GM12878 (cell line): Measurements from ENCODE around the gene SERPINA9. TPM values are rescaled to one million over a fixed set of nuclear protein-coding genes. Genes with fewer than 3 reads are reported as not detected.
"Not testable (repeated sequence)": the region's sequence is repeated elsewhere in the genome, so short reads cannot be mapped to it uniquely, and the experiment has no call there.

Source experiments
- ATAC-seq: fragments of 200-7000 bp; cut with Tn5 transposase; 3 replicates; pipeline ENCODE4 v1.9.1; 2020; ENCODE audit warnings: mild to moderate bottlenecking, moderate library complexity
- BruUV-seq: library from RNA; stranded (reverse); fragments of 400-500 nt; replicated peaks from 2 replicates; lab custom pipeline; 2021; lab: Mats Ljungman, UMichigan
- CTCF ChIA-PET: fragments of 300-600 bp; sonication (Branson Sonifier 250); formaldehyde crosslinking; extraction: SDS; loops from one replicate; lab custom pipeline; 2021; ENCODE audit warnings: inconsistent platforms; lab: Yijun Ruan, JAX
- POLR2A ChIA-PET: fragments of 350-600 bp; formaldehyde crosslinking; extraction: SDS; loops from one replicate; lab custom pipeline; 2021; ENCODE audit warnings: inconsistent platforms; lab: Charles Lee
- RAD21 ChIA-PET: fragments of 300-600 bp; sonication (Branson Sonifier 250); formaldehyde crosslinking; loops from one replicate; lab custom pipeline; 2023; ENCODE audit warnings: antibody characterized with exemption; ENCODE audit not compliant: unreplicated experiment; lab: Charles Lee
- SMC1A ChIA-PET: fragments of 300-600 bp; sonication (Branson Sonifier 250); formaldehyde crosslinking; loops from one replicate; lab custom pipeline; 2023; ENCODE audit not compliant: unreplicated experiment, uncharacterized antibody; lab: Charles Lee
- DNase-seq: peaks from one replicate; pipeline ENCODE4 v3.0.0-alpha.2; 2011; ENCODE audit warnings: low read depth, low spot score
- FAIRE-seq: peaks from 3 replicates; lab custom pipeline; 2011; peaks lifted over from hg19 to GRCh38; lab: Jason Lieb, UNC
- H2AFZ ChIP-seq: 2 replicates; pipeline ENCODE4 v1.6.0; 2011; ENCODE audit warnings: low read depth, low read length, control low read depth; ENCODE audit not compliant: control insufficient read depth
- H3K27ac ChIP-seq: 2 replicates; pipeline ENCODE4 v1.5.1; 2011; ENCODE audit warnings: control low read depth; ENCODE audit not compliant: control insufficient read depth, insufficient read depth
- H3K27me3 ChIP-seq, 2 experiments: replicated peaks in 1 of 2; 2 replicates each; pipeline versions ENCODE4 v1.6.0 to v1.6.1; 2011; ENCODE audit warnings: low read length in 1 of 2; ENCODE audit not compliant: control insufficient read depth in 2 of 2, insufficient read depth in 2 of 2
- H3K36me3 ChIP-seq, 2 experiments: 2 replicates each; pipeline ENCODE4 v1.5.1; 2011; ENCODE audit warnings: low read length in 1 of 2; ENCODE audit not compliant: control insufficient read depth in 2 of 2, insufficient read depth in 2 of 2
- H3K4me1 ChIP-seq: 2 replicates; pipeline ENCODE4 v1.6.1; 2011; ENCODE audit warnings: mild to moderate bottlenecking, low read length, moderate library complexity, mixed read lengths; ENCODE audit not compliant: control insufficient read depth, insufficient read depth
- H3K4me2 ChIP-seq: 2 replicates; pipeline ENCODE4 v1.6.0; 2011; ENCODE audit warnings: control low read depth; ENCODE audit not compliant: control insufficient read depth, insufficient read depth
- H3K4me3 ChIP-seq: fragments of 200-600 bp; sonication (generic); 2 replicates; pipeline ENCODE4 v1.5.1; 2016
- H3K79me2 ChIP-seq: 2 replicates; pipeline ENCODE4 v1.6.0; 2011; ENCODE audit warnings: low read length; ENCODE audit not compliant: control insufficient read depth, insufficient read depth
- H3K9ac ChIP-seq: 2 replicates; pipeline ENCODE4 v1.8.0; 2011; ENCODE audit warnings: low read length, control low read depth, mixed read lengths; ENCODE audit not compliant: control insufficient read depth, insufficient read depth
- H3K9me3 ChIP-seq: replicated peaks from 3 replicates; pipeline ENCODE4 v1.5.1; 2011; ENCODE audit warnings: mild to moderate bottlenecking, low read length; ENCODE audit not compliant: control insufficient read depth, insufficient read depth
- H4K20me1 ChIP-seq: 2 replicates; pipeline ENCODE4 v1.6.0; 2011; ENCODE audit not compliant: control insufficient read depth, insufficient read depth
- MEF2B ChIP-seq: fragments of 450-650 bp; IDR thresholded peaks from 2 replicates; pipeline ENCODE4 v1.6.1; 2018; ENCODE audit warnings: mild to moderate bottlenecking, moderate library complexity; ENCODE audit not compliant: partially characterized antibody, poor library complexity, severe bottlenecking
- POU2F2 ChIP-seq: IDR thresholded peaks from 3 replicates; pipeline ENCODE4 v1.6.1; 2011; ENCODE audit warnings: low read depth, mild to moderate bottlenecking, low read length, borderline replicate concordance
- TAF1 ChIP-seq: IDR thresholded peaks from 2 replicates; pipeline ENCODE4 v1.6.1; 2011; ENCODE audit warnings: mild to moderate bottlenecking, low read depth, low read length, borderline replicate concordance
- ZNF592 ChIP-seq: fragments of 450-650 bp; IDR thresholded peaks from 2 replicates; pipeline ENCODE4 v1.6.1; 2017; ENCODE audit warnings: mild to moderate bottlenecking, moderate library complexity
- ZNF687 ChIP-seq: fragments of 450-650 bp; IDR thresholded peaks from 2 replicates; pipeline ENCODE4 v1.6.1; 2017; ENCODE audit warnings: mild to moderate bottlenecking, moderate library complexity
- WGBS: methylation state at CpG from one replicate; pipeline ENCODE4 v1.1.6; 2016; ENCODE audit warnings: low lambda C conversion rate; ENCODE audit not compliant: insufficient replicate concordance, insufficient coverage; ENCODE audit errors: missing lambda C conversion rate; 5-methylcytosine and 5-hydroxymethylcytosine counted together
- in situ Hi-C: fragments of 300-500 bp; cut with MboI; formaldehyde crosslinking; loops from 9 replicates; pipeline ENCODE4 v1.14.3; 2018; ENCODE audit warnings: mixed read lengths
- intact Hi-C: fragments of 100-400 bp; cut with micrococcal nuclease; formaldehyde crosslinking; loops from one replicate; pipeline ENCODE4 v1.14.2; 2022; ENCODE audit not compliant: unreplicated experiment
- polyA plus RNA-seq, 11 experiments: library from polyadenylated mRNA; depleted of rRNA in 4 of 11; unstranded in 6 of 11; stranded (reverse) in 5 of 11; fragments of >200 nt; fragmentation: Nextera tagmentation in 4 of 11; fragmentation: Illumina TruSeq in 1 of 11; extraction: Ambion mirVana in 4 of 11; extraction: Trizol in 1 of 11; gene quantifications; 1 replicate in 1 of 11; 2 replicates in 10 of 11; pipeline versions ENCODE4 v1.2.1 to v1.2.3, GENCODE V29; 2011 to 2016; ENCODE audit warnings: inconsistent platforms in 2 of 11, missing spikeins in 2 of 11, low read depth in 1 of 11
- total RNA-seq, 4 experiments: library from RNA; depleted of rRNA in 3 of 4; stranded (reverse); fragments of >200 nt in 3 of 4; fragmentation: Illumina TruSeq in 1 of 4; extraction: Trizol in 1 of 4; gene quantifications; 2 replicates each; pipeline versions ENCODE4 v1.2.1 to v1.2.3, GENCODE V29; 2013 to 2021

SERPINA9 gene
- total and polyA plus RNA-seq, 10 of the 15 experiments (the other 5 are each of a cell fraction or from before 2014, with no cell fraction given): 0.05 TPM; not detected in 9

GRCh38 chr14:94483071-94483451, 7.1 kb upstream of the SERPINA9 start:
- Histone ChIP-seq H3K36me3 (no peaks in the 10 kb centered on the region), H3K9me3 (no peaks in the 10 kb centered on the region; the same call in 2 of the 3 replicates), H3K79me2 (no peaks in the 10 kb centered on the region), H3K27me3 (peaks cover 0 to 2% of the 10 kb centered on the region in 2 experiments; a peak in 1 of 4 replicates), H3K9ac (no peak overlapping the region), H3K4me1 (peaks cover 10% of the 10 kb centered on the region), H4K20me1 (no peaks in the 10 kb centered on the region), H3K4me2 (peak overlapping the region; percentile 13; the same call in 1 of the 2 replicates), H3K4me3 (no peak overlapping the region), H3K27ac (no peak overlapping the region), H2AFZ (peak overlapping the region; percentile 27; the same call in 1 of the 2 replicates)
- no TSS peak for BruUV-seq
- FAIRE-seq (no peak), ATAC-seq (peak; percentile 80), DNase-seq (peak; percentile 68)
- ChIA-PET CTCF (interaction anchor here (5.6 kb wide), 1 partner anchor 49 kb away, joined by 95 read pairs; no protein-coding TSS in a partner anchor), SMC1A (no interaction called here), POLR2A (no interaction called here), RAD21 (no interaction called here)
- intact Hi-C loops: loop anchor here (10.0 kb wide), 1 partner anchor 348 kb away; no protein-coding TSS in a partner anchor
- in situ Hi-C loops: no loop called here
- TF ChIP-seq TAF1 (no peak), MEF2B (peak; percentile 75), POU2F2 (peak; percentile 42; the same call in 1 of the 3 replicates)
- 5% methylated on average over 10 of the region's 10 CpGs for WGBS

GRCh38 chr14:94482132-94483070, 6.4 kb upstream of the SERPINA9 start:
- CTCF ChIA-PET, BruUV-seq, H3K9me3 ChIP-seq, in situ Hi-C loops, RAD21 ChIA-PET, H3K9ac ChIP-seq, H3K36me3 ChIP-seq, H3K79me2 ChIP-seq, H3K27me3 ChIP-seq, ATAC-seq, FAIRE-seq, H2AFZ ChIP-seq, H4K20me1 ChIP-seq, POLR2A ChIA-PET, SMC1A ChIA-PET, H3K4me3 ChIP-seq, H3K27ac ChIP-seq, H3K4me1 ChIP-seq, DNase-seq, H3K4me2 ChIP-seq: not testable (repeated sequence)
- intact Hi-C loops: loop anchor here (10.0 kb wide), 1 partner anchor 348 kb away; no protein-coding TSS in a partner anchor
- TF ChIP-seq ZNF687: peak; percentile 79
- TF ChIP-seq ZNF592: 0 out of 2 replicates have a peak, but pooled peaks have one; percentile 71
- WGBS: 15% methylated on average over 10 of the region's 10 CpGs
